Camera-type eye (tissue), 1 donor: ENCODE results near the gene EFCAB5. TPM values are rescaled to one million over a fixed set of nuclear protein-coding genes. Genes with fewer than 3 reads are reported as not detected.

Source experiments
- total RNA-seq: library from RNA; depleted of rRNA; stranded (reverse); fragments of >200 nt; gene quantifications from one replicate; pipeline ENCODE4 v1.2.3, GENCODE V29; 2014

Gene EFCAB5
- total RNA-seq: 1.3 TPM

DNA sequence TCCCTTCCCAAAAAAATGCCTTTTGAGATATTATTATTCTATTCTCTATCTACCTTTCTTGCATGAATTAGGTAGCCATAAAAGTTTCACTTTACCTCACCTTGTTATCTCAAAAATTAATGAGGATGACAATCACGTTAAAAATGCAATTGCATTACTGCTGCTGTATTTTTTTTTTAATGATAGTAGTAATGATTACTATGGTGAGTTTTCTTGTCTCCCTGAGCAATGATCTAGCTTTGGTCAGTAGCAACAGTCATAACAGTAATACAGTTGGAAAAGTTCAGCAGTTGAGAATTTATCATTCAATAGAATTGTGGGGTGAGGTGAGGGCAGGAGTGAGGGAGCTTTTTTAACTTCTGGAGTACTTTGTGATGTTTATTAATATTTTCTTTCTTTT is at the start of gene EFCAB5:
EFCAB5 (plus strand) TSS at position 301 of the 400 bp plus-strand sequence. CDS start 163 bp downstream, outside the sequence.

DNA sequence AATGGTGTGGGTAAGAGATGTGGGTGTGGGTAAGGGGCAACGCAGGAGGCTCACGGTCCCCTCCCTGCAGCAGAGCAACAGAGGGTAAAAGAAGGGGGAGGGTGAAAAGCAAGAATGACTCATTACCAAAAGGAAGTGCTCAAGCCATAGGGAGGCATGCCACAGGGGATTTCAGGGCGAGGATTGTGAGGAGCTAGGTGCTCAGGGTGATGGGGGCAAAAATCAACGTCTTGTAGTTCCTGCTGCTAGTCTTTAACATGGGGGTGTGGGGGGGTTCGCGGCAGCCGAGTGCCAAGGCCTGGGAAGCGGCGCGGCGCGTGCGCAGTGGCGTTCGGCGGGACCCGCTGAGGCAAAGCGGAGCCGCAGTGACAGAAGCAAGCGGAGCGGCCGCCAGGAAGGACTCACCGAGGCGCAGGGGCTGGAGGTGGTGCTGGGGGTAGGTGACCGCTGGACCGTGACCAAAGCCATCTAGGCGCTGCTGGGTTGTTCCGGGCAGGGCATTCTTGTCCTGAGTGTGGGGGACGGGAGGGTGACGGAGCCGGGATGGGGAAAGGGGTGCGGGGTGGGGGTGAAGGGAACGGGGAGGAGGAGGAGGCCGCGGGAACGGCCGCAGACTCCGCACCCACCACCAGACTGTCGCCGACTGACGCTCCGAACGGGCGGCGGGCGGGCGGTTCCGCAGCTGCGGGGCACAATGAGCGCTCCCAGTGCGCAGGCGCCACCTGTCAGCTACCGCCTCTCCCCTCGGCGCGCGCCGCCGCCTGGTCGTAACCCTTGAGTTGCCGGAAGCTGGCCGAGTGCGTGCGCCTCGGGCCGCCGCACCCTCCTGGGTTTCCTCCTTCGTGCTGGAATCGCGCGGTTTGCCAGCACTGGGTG is 11.7 kb upstream of the EFCAB5 start, which contains the start of gene SSH2:
SSH2 (minus strand) TSS at position 696 of the 876 bp plus-strand sequence; CDS start at position 468, 228 bp downstream.

DNA sequence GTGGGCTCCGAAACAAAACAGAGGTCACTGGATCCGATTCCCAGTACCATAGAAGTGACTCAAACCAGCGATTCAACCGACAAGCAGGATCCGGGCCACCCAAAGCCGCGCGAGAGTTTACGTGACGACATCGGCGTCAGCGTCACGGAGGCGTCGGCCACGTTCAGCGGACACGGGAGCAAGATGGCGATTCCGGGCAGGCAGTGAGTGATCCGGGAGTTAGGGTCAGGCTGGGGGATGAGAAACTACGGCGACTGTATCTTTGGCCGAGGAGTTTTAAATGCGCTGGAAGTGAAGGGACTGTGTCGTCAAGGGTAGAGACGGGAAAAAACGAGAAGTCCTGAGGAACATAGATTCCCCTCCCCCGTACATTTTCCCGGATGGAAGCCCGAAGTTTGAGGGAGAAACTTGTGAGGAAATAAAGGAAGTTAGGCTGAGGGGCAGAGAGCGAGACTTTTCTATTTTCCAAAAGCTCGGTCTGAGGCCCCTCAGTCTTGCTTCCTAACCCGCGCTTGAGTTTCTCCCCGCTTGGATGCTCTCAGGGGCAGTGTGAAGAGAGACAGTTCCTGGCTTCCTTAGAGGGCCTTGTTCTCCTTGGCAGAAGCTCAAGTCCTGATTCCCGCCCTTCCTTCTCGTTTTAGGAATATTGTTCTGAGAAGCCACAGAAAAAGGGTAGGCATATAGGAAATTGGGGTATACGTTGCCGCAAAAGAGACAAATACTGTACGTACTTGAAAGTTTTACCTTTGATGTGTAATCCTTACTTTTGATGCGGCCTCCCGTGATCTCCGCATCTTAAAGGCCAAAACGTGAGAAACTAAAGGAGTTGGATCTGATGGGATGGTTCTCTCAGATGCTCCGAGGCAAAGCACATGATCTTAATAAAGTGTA is 175.5 kb downstream of the EFCAB5 start, which contains the start of gene NSRP1:
NSRP1 (plus strand) TSS at position 156 of the 891 bp plus-strand sequence; CDS start at position 184, 28 bp downstream.

Other genes with a start within 250 kb of the EFCAB5 start
- 25.0 TPM for gene SSH2, start 11.4 kb upstream of the EFCAB5 start, total RNA-seq
- 24.2 TPM for gene NSRP1, start 175.2 kb downstream of the EFCAB5 start, total RNA-seq